Head of caudate nucleus (tissue), 42 donors: ENCODE data around the gene DPH5.
A peak's percentile ranks its signal among the peaks of the same experiment; 100 is the strongest.
"Not testable (repeated sequence)": the region's sequence is repeated elsewhere in the genome, so short reads cannot be mapped to it uniquely, and the experiment has no call there.

Experiments used
- DNase-seq, 42 donors: peaks; one replicate each; pipeline versions ENCODE4 v3.0.0 to v3.0.0-alpha.2; 2020 to 2021; ENCODE audit warnings: mixed read lengths in 7 of 42
- intact Hi-C: fragments of 100-400 bp; cut with DNase I; formaldehyde crosslinking; loops from one replicate; pipeline ENCODE4 v1.15.0; 2022

The DPH5 gene

GRCh38 chr1:101037316-101037715 is 11.7 kb upstream of the DPH5 start:
- DNase-seq: no peak
- intact Hi-C loops: no loop called here

DNA sequence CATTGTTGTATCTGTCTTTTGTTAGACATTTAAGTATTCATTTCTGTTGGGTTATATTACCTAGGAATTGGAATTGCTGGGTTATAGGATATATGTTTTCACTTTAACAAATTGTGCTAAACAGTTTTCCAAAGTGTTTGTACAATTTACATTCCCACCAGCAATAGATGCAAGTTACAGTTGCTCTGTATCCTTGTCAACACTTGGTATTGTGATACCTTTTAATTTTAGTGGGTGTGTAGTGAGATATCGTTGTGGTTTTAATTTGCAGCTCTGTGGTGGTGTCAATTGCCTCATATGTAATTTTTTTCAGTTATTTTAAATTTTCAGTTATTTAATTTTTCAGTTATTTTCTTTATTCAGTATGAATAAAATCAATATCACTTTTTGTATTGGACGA is 7.4 kb upstream of the DPH5 start:
- no peak for DNase-seq
- intact Hi-C loops: no loop called here

DNA sequence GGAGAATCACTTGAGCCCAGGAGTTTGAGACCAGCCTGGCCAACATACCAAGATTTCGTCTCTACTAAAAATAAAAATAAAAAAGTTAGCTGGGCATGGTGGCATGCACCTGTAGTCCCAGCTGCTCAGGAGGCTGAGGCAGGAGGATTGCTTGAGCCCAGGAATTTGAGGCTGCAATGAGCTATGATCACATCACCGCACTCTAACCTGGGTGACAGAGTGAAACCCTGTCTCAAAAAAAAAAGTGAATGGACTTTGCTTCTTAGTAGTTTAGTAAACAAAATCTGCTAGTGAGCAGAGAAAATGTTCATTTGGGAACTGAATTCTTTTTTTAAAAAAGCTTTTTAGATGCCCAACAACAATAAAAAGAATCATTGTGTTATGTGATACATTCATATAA is 6.5 kb upstream of the DPH5 start:
- intact Hi-C loops, DNase-seq: not testable (repeated sequence)

- intact Hi-C loops: no loop called here
- DNase-seq: no peak
Observed at GRCh38 chr1:101030881-101031280, 5.3 kb upstream of the DPH5 start.

GRCh38 chr1:101029184-101029583 is 3.6 kb upstream of the DPH5 start:
- no peak for DNase-seq
- intact Hi-C loops: no loop called here

DNA sequence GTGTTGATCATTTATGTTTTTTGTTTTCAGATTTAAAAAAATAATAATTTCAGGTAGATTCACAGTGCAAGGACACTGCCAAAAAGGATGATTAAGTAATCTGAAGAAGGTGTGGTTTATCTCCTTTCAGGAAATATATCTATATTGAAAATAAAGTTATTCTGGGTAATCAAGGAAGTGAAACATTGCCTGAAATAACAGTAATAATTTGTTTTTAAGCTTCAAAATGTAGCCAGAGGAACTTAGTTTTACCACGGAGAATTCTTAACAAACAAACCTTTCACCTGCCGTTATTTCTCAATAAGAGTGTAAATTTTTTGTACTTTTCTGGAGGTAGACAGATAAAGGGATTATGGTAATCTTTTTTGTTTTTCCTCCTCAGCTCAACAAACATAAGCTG is 2.9 kb upstream of the DPH5 start:
- intact Hi-C loops: no loop called here
- DNase-seq: no peak

DNA sequence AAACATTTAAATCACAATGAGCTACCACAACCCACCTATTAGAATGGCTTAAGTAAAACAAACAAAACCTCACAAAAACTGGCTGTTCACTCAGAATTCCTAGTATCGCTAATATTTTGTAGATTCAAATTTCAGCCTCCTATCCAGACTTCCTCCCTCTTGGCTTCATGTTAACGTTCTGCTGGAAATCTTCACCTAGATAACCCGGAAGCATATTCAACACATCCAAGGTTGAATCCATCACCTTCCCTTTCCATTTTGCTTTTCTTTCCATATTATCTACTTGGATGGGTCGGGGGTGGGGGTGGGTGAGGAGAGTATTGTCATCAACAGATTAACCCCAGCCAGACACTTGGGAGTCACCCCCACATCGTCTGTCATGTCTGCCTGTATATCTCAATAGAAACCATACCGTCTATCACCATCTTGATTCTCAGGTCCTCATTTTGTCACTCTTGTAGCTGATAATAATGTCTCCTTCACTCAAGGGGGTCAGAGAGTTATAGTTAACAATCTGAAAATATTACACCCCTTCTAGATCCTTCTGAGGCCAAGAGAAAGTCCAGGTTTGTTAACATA is 1.7 kb upstream of the DPH5 start:
- intact Hi-C loops: no loop called here
- DNase-seq: no peak

DNA sequence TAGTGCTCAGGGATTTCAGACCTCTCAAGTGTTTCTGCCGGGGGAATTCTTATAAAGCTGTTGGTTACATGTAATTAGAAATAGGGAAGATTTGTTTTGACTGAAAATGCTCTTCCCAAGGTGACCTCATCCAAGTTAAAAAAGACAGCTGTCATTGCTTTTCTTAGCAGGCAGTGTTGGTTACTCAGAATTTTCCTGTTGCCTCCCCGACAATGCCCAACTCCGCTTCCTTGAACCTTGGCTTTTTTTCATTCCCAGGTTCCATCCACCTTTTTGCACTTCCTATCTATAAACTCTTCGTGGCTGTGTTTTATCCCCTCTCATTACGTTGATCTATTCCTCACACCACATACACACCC is 825 bp upstream of the DPH5 start:
- intact Hi-C loops: no loop called here
- no peak for DNase-seq

DNA sequence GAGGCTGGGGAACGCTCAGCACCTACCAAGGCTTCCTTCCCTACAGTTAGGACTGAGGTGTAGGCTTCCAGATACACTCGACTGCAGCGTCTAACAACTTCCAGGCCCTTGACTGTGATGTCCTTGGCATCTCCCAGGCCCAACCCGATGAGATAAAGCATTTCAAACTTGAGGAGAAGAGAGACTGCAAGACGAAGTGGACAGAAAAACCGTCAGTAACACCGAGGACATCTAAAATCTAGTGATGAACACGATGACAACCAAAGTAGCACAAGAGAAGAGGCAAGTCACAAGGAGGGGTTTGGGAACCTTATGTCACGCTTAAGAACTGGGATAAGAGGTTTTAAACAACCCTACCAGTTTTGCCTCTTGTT is 314 bp downstream of the DPH5 start:
- intact Hi-C loops: no loop called here
- peak in 29 of 42 donors; percentile 2 to 52 (median 21) for DNase-seq

DNA sequence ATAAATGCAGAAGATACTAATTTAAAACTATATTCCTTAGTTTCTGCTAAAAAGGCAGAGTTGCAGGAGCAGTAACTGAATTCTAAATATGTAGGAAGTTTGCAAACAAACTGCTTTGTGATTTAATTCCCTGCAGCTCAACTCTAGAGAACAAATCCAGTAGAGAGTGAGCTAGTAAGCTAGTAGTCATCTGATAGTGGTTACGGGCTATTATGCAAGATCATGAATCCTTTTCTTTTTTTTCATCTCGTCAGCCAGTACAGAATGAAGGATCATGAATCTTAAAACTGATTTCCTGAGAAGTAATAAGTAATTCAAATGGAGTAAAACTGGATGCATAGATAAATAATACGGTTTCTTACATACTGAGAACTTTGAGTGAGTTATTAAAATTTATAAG is 3.3 kb downstream of the DPH5 start:
- DNase-seq: no peak
- intact Hi-C loops: no loop called here

DNA sequence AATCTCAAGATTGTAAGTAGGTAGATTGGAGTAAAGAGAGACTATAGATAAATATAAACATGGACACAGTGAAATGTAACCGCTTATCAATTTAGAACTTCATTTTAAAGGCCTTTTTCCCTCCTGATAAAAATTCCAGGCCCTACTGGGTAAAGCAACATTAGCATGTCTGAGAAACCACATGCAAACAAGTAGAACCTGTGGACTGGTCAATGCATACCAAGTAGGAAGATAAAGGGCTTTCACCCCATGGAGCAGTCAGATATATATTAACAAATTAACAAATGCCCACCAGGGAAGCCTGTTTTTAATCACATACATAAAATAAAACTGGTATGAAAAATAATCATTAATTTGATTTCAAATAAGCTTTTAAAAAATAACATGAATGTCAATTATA is 8.1 kb downstream of the DPH5 start:
- no peak for DNase-seq
- intact Hi-C loops: no loop called here

DNA sequence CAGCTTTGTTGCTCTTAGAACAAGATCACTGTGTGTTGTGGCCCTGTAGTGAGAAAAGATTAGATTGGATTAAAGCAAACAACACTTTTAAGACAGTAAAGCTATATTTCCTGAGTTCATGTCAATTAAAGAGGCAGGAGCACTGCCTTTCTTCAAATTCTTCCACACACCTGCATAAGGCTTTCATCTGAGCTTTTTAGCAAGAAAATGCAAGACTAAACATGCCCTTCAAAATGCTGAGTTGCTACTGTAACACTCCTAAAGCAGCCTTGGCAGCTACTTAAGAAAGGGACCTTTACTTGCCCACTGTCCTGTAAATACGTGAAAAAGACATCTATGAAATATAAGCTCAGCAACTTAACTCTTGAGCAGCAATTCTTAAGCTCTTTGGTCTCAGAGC is 11.8 kb downstream of the DPH5 start:
- no peak for DNase-seq
- intact Hi-C loops: no loop called here

DNA sequence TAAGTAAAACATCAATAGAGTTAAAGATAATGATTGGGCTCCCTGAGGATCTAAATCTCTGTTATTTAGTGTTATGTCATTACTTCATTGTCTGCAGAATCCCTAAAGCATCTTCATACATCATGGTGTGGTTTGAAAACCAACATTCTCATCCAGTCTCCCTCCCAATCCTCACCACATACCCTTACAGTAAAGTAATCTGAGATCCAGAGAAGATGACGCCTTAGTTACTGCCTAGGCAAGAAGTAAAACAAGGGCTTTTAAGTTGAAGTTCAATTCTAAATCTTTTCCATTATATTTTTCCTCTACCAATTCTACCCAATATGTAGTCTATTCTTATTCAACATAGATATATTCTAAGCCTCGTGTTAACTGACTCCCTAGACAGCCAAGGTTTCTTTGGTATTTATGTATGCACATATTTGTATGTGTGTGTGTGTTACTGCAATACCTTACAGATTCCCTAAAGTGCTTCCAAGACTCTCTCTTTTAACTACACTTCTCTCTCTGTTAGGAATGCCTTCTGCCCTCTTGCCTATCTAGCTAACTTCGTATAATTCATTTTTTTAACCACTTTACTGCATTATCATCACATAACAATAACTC is 17.3 kb downstream of the DPH5 start:
- DNase-seq: no peak
- intact Hi-C loops: no loop called here

- intact Hi-C loops: no loop called here
- no peak for DNase-seq
Observed at GRCh38 chr1:101006553-101006952, 19.0 kb downstream of the DPH5 start.

DNA sequence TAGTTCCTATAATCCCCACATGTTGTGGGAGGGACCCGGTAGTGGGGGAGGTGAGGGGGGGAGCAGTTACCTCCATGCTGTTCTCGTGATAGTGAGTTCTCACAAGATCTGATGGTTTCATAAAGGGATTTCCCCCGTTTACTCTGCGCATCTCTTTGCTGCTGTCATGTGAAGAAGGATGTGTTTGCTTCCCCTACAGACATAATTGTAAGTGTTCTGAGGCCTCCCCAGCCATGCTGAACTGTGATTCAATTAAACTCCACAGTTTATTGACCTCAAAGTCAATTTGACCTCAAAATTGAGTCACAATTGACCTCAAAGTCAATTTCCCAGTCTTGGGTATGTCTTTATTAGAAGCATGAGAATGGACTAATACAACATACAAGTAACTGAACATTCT is 19.7 kb downstream of the DPH5 start:
- no peak for DNase-seq
- intact Hi-C loops: no loop called here

GRCh38 chr1:101005183-101005582 is 20.4 kb downstream of the DPH5 start:
- intact Hi-C loops: no loop called here

GRCh38 chr1:101004670-101005069 is 20.9 kb downstream of the DPH5 start:
- no peak for DNase-seq
- intact Hi-C loops: no loop called here

More at GRCh38 chr1:101005183-101005582, 20.4 kb downstream of the DPH5 start:
- no peak for DNase-seq

DNA sequence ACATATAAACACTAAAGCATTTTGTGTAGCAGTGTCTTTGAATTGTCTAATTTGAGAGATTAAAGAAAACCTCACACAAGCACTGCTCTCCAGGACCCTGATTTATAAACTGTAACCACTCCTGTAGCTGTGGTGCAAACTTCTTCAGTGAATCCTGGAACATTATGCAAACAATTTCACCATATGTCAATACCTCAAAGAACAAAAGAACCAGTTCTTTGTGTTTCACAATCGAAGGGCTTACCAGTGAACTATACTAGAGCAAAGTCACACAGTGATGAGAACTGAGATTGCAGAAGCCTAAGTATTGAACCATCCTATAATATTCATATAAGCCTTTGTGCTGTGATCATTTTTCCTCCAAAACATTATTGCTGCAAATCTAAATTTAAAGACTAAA is 21.5 kb downstream of the DPH5 start:
- DNase-seq: no peak
- intact Hi-C loops: no loop called here

DNA sequence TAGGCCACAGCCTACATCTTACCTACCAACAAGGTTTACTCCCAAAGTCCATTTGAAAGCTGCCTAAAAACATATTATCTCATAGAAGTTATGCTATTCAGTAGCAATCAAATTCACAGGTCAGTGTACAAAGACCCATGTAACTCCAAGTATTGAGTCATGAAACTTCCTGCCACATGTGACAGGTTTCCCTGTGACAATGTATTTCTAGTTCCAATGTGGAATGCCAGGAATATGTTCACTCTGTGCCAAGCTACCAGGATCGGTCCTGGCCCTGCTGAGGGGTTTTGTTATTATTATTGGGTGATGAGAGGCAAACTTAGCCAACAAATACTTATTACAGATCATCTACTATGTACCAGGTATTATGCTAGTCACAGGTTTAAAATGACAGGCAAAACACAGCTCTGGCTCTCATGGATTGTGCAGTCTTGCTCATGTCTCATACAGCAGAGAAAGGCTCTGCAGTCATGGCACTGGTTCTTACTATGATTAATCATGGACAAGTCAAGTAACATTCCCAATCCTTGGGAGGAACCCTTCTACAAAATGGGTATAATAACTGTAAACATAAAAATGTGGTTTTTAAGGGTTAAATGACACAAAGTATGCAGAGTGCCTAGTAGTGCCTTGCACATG is 22.5 kb downstream of the DPH5 start:
- DNase-seq: no peak
- intact Hi-C loops: no loop called here

DNA sequence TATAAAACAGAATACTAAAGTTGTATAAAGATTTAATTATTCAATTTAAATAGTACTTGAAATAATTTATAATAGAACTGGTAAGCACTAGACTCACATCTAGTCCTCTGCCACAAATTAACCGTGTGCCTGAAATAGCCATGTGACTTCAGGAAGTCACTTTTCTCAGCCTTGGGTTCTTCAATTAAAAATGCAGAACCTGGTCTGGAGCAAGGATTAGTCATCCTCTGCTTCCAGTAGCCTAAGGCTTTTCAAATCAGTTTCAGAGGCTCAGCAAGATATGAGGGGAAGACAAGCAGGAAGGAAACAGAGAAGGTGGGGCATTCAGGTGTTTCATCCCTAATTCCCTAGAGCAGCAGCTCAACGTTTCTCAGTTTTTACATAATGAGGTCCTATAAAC is 23.0 kb downstream of the DPH5 start:
- DNase-seq: no peak
- intact Hi-C loops: no loop called here

DNA sequence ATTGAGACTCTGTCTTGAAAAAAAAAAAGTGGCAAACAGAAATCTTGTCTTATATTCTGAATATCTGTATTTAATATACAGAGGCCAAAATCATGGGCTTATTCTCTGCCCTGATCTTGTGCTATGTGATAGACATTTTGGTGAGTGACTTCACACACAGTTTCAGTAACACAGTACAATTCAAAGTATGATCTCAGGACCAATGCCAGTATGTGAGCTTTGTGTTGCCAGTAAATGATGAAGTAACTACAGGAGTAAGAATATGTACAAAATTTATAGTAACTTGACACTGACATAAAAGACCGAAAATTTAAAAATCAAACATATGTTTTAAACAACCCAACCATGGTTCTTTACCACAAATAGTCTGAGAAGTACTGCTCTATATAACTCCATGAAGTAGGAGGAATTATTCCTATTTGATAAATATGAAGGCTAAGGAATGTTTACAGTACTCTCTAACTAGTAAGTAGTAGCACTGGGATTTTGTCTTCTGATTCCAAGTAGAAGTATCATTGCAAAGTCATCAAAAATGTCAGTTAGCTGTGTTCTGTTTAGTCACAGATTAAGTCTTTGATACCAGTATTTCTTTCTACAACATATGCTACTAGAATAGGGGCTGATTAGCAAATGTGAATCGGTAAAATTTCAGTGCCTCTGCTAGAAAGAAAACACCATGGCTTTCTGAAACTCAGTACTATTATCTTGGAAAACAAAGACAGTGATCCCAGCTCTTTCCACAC is 25.3 kb downstream of the DPH5 start:
- DNase-seq: no peak
- intact Hi-C loops: no loop called here
